GM19324 (cell line): ENCODE measurements around the gene STK32C.
"Not testable (repeated sequence)": the region's sequence is repeated elsewhere in the genome, so short reads cannot be mapped to it uniquely, and the experiment has no call there.

Experiments used
- ATAC-seq: cut with Tn5 transposase; IDR thresholded peaks from one replicate; pipeline ENCODE4 v1.9.1; 2021; ENCODE audit warnings: mild to moderate bottlenecking, moderate library complexity; ENCODE audit not compliant: unreplicated experiment, low FRiP score

STK32C gene

GRCh38 chr10:132270721-132271457, 36.9 kb downstream of the STK32C start:
- no peak for ATAC-seq

- no peak for ATAC-seq
Observed at GRCh38 chr10:132270256-132270655, 37.5 kb downstream of the STK32C start.

- ATAC-seq, result no peak
Observed at GRCh38 chr10:132269266-132270230, 38.2 kb downstream of the STK32C start.

GRCh38 chr10:132267916-132268315, 39.8 kb downstream of the STK32C start:
- ATAC-seq, result not testable (repeated sequence)

GRCh38 chr10:132266594-132267161, 41.1 kb downstream of the STK32C start:
- ATAC-seq, result no peak

GRCh38 chr10:132265890-132266496, 41.8 kb downstream of the STK32C start:
- no peak for ATAC-seq

- no peak for ATAC-seq
Observed at GRCh38 chr10:132264966-132265889, 42.5 kb downstream of the STK32C start.

- no peak for ATAC-seq
Observed at GRCh38 chr10:132264306-132264950, 43.3 kb downstream of the STK32C start.

GRCh38 chr10:132263866-132264265, 43.9 kb downstream of the STK32C start:
- ATAC-seq, result no peak

GRCh38 chr10:132259702-132260482, 47.9 kb downstream of the STK32C start:
- no peak for ATAC-seq

- no peak for ATAC-seq
Observed at GRCh38 chr10:132258423-132258822, 49.3 kb downstream of the STK32C start.

GRCh38 chr10:132257907-132258306, 49.8 kb downstream of the STK32C start:
- ATAC-seq, result no peak

GRCh38 chr10:132257271-132257670, 50.5 kb downstream of the STK32C start:
- no peak for ATAC-seq

GRCh38 chr10:132256866-132257265, 50.9 kb downstream of the STK32C start:
- no peak for ATAC-seq

- no peak for ATAC-seq
Observed at GRCh38 chr10:132255489-132256344, 52.0 kb downstream of the STK32C start.

- ATAC-seq, result no peak
Observed at GRCh38 chr10:132254841-132255240, 52.9 kb downstream of the STK32C start.

GRCh38 chr10:132253092-132253687, 54.6 kb downstream of the STK32C start:
- ATAC-seq, result no peak
